ENCODE data around the gene AGFG1. TPM values are rescaled to one million over a fixed set of nuclear protein-coding genes. Genes with fewer than 3 reads are reported as not detected.
"Not testable (repeated sequence)": the region's sequence is repeated elsewhere in the genome, so short reads cannot be mapped to it uniquely, and the experiment has no call there.

AGFG1 gene
- total and polyA plus RNA-seq, 2 donors (not counting 1 experiment from before 2014, with no cell fraction given) = 28.7 to 83.3 TPM

DNA sequence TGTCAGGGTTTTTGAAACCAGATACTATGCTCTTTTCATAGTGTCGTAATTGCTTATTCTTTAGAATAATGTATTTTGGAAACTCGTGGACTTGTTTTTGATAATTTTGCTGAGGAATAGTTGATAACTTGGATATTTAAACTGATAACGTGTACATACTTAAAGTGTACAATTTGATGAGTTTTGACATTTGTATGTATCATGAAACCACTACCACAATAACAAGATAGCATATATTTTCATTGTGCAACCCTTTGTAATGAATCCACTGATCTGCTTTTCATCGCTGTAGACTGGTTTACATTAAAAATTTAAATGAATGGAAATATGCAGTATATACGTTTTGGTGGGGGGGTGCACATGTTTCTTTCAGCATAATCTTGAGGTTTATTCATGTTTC is 45.8 kb downstream of the AGFG1 start:
- Histone ChIP-seq H2AFZ (ENCODE audit: insufficient read depth, low read depth, low read length, poor library complexity, severe bottlenecking) (no peak overlapping the region), H4K20me1 (ENCODE audit: control insufficient read depth, insufficient read depth, low read length, poor library complexity, severe bottlenecking) (peaks cover 77% of the 10 kb centered on the region), H3K79me2 (ENCODE audit: control insufficient read depth, insufficient read depth, low read length) (peaks cover 84% of the 10 kb centered on the region), H3K36me3 (replicated peaks in 1 of 2; ENCODE audit: control extremely low read depth in 1 of 2, control insufficient read depth in 1 of 2, extremely low read depth in 1 of 2, insufficient read depth in 2 of 2, low read length in 1 of 2) (peaks cover 4 to 18% of the 10 kb centered on the region in 2 experiments), H3K27ac (ENCODE audit: low read length in 2 of 2) (no peak overlapping the region), H3K4me1 (ENCODE audit: control insufficient read depth in 2 of 2, insufficient read depth in 2 of 2, low read length in 2 of 2) (peaks cover 10 to 24% of the 10 kb centered on the region in 2 donors), H3K9ac (ENCODE audit: low read length) (no peak overlapping the region), H3K4me2 (replicated peaks; ENCODE audit: low read depth, low read length, poor library complexity, severe bottlenecking) (no peak overlapping the region), H3K4me3 (ENCODE audit: control extremely low read depth in 1 of 5, extremely low read depth in 1 of 5, insufficient read depth in 1 of 5, low read depth in 2 of 5, low read length in 4 of 5) (no peak overlapping the region), H3K27me3 (replicated peaks in 1 of 4; ENCODE audit: control extremely low read depth in 1 of 4, control insufficient read depth in 3 of 4, insufficient read depth in 4 of 4, low read length in 3 of 4) (no peaks in the 10 kb centered on the region), H3K9me3 (ENCODE audit: control extremely low read depth in 1 of 3, control insufficient read depth in 2 of 3, insufficient read depth in 1 of 3, low read length in 2 of 3) (peaks cover 0 to 6% (median 0%) of the 10 kb centered on the region in 3 donors)
- no peak for TF ChIP-seq EZH2 (IDR thresholded peaks at IDR 0.05; ENCODE audit: borderline replicate concordance, insufficient read depth, low read depth, low read length, poor library complexity, severe bottlenecking)
- TF ChIP-seq, protein P1, sequence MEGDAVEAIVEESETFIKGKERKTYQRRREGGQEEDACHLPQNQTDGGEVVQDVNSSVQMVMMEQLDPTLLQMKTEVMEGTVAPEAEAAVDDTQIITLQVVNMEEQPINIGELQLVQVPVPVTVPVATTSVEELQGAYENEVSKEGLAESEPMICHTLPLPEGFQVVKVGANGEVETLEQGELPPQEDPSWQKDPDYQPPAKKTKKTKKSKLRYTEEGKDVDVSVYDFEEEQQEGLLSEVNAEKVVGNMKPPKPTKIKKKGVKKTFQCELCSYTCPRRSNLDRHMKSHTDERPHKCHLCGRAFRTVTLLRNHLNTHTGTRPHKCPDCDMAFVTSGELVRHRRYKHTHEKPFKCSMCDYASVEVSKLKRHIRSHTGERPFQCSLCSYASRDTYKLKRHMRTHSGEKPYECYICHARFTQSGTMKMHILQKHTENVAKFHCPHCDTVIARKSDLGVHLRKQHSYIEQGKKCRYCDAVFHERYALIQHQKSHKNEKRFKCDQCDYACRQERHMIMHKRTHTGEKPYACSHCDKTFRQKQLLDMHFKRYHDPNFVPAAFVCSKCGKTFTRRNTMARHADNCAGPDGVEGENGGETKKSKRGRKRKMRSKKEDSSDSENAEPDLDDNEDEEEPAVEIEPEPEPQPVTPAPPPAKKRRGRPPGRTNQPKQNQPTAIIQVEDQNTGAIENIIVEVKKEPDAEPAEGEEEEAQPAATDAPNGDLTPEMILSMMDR (IDR thresholded peaks at IDR 0.05) = no peak
- Mint-ChIP-seq H3K4me3 (no peak overlapping the region), H3K27me3 (no peaks in the 10 kb centered on the region), H3K4me1 (peaks cover 66% of the 10 kb centered on the region), H3K9me3 (ENCODE audit: insufficient read depth) (no peaks in the 10 kb centered on the region), H3K27ac (no peak overlapping the region)
- intact Hi-C loops (cut with micrococcal nuclease) = loop anchor here (2.0 to 5.0 kb wide), 2 partner anchors 15 to 45 kb away; partner anchors contain the start of gene AGFG1
- ATAC-seq (ENCODE audit: low read depth) (no peak), DNase-seq (no peak)
- POLR2A ChIA-PET = no interaction called here
- no CpG with 5 or more reads among the region's 5 CpGs for WGBS (ENCODE audit: insufficient coverage)
- CTCF ChIA-PET = no interaction called here

DNA sequence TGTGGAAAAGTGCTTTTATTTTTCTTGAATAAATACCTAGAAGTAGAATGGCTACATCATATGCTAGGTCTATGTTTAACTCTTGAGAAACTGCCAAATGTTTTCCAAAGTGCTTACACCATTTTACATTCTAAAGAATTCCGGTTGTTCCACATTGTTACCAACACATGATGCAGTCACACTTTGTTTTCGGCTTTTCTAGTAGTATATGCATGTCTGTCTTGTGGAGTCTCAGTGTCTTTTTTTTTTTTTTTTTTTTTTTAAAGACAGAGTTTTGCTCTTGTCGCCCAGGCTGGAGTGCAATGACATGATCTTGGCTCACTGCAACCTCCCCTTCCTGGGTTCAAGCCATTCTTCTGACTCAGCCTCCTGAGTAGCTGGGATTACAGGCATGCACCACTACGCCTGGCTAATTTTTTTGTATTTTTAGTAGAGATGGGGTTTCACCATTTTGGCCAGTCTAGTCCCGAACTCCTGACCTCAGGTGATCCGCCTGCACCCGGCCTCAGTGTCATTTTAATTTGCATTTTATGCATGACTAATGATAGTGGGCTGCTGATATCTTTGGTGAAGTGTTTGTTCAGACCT is 46.4 kb downstream of the AGFG1 start:
- CTCF ChIA-PET; H3K4me2 ChIP-seq (replicated peaks; ENCODE audit: low read depth, low read length, poor library complexity, severe bottlenecking); H3K27ac Mint-ChIP-seq; H3K4me3 Mint-ChIP-seq; H3K9me3 Mint-ChIP-seq (ENCODE audit: insufficient read depth); H3K27me3 ChIP-seq (replicated peaks in 1 of 4; ENCODE audit: control extremely low read depth in 1 of 4, control insufficient read depth in 3 of 4, insufficient read depth in 4 of 4, low read length in 3 of 4); H3K4me3 ChIP-seq (ENCODE audit: control extremely low read depth in 1 of 5, extremely low read depth in 1 of 5, insufficient read depth in 1 of 5, low read depth in 2 of 5, low read length in 4 of 5); H3K9ac ChIP-seq (ENCODE audit: low read length); H2AFZ ChIP-seq (ENCODE audit: insufficient read depth, low read depth, low read length, poor library complexity, severe bottlenecking); ATAC-seq (ENCODE audit: low read depth); H3K9me3 ChIP-seq (ENCODE audit: control extremely low read depth in 1 of 3, control insufficient read depth in 2 of 3, insufficient read depth in 1 of 3, low read length in 2 of 3); DNase-seq; POLR2A ChIA-PET; H3K27me3 Mint-ChIP-seq; H3K27ac ChIP-seq (ENCODE audit: low read length in 2 of 2): not testable (repeated sequence)
- H3K4me1 ChIP-seq (ENCODE audit: control insufficient read depth in 2 of 2, insufficient read depth in 2 of 2, low read length in 2 of 2) = peaks cover 10 to 20% of the 10 kb centered on the region in 2 donors
- 15% methylated on average over 3 of the region's 7 CpGs for WGBS (ENCODE audit: insufficient coverage)
- peaks cover 78% of the 10 kb centered on the region for H3K79me2 ChIP-seq (ENCODE audit: control insufficient read depth, insufficient read depth, low read length)
- peaks cover 60% of the 10 kb centered on the region for H3K4me1 Mint-ChIP-seq
- peaks cover 73% of the 10 kb centered on the region for H4K20me1 ChIP-seq (ENCODE audit: control insufficient read depth, insufficient read depth, low read length, poor library complexity, severe bottlenecking)
- H3K36me3 ChIP-seq (replicated peaks in 1 of 2; ENCODE audit: control extremely low read depth in 1 of 2, control insufficient read depth in 1 of 2, extremely low read depth in 1 of 2, insufficient read depth in 2 of 2, low read length in 1 of 2) = peaks cover 6 to 18% of the 10 kb centered on the region in 2 experiments
- intact Hi-C loops (cut with micrococcal nuclease) = loop anchor here (5.0 kb wide), 1 partner anchor 46 kb away; the partner anchor contains the start of gene AGFG1

- DNase-seq; H3K27ac ChIP-seq (ENCODE audit: low read length in 2 of 2); H3K9ac ChIP-seq (ENCODE audit: low read length); POLR2A ChIA-PET; H3K4me3 ChIP-seq (ENCODE audit: control extremely low read depth in 1 of 5, extremely low read depth in 1 of 5, insufficient read depth in 1 of 5, low read depth in 2 of 5, low read length in 4 of 5); H3K4me2 ChIP-seq (replicated peaks; ENCODE audit: low read depth, low read length, poor library complexity, severe bottlenecking); H3K27me3 ChIP-seq (replicated peaks in 1 of 4; ENCODE audit: control extremely low read depth in 1 of 4, control insufficient read depth in 3 of 4, insufficient read depth in 4 of 4, low read length in 3 of 4); H3K9me3 Mint-ChIP-seq (ENCODE audit: insufficient read depth); ATAC-seq (ENCODE audit: low read depth); H2AFZ ChIP-seq (ENCODE audit: insufficient read depth, low read depth, low read length, poor library complexity, severe bottlenecking); H3K4me3 Mint-ChIP-seq; H3K27ac Mint-ChIP-seq; H3K27me3 Mint-ChIP-seq; H3K9me3 ChIP-seq (ENCODE audit: control extremely low read depth in 1 of 3, control insufficient read depth in 2 of 3, insufficient read depth in 1 of 3, low read length in 2 of 3): not testable (repeated sequence)
- H3K4me1 Mint-ChIP-seq = peaks cover 41% of the 10 kb centered on the region
- no CpG with 5 or more reads among the region's 3 CpGs for WGBS (ENCODE audit: insufficient coverage)
- peaks cover 7 to 19% of the 10 kb centered on the region in 2 donors for H3K4me1 ChIP-seq (ENCODE audit: control insufficient read depth in 2 of 2, insufficient read depth in 2 of 2, low read length in 2 of 2)
- peaks cover 51% of the 10 kb centered on the region for H3K79me2 ChIP-seq (ENCODE audit: control insufficient read depth, insufficient read depth, low read length)
- intact Hi-C loops (cut with micrococcal nuclease) = loop anchor here (5.0 kb wide), 1 partner anchor 39 kb away; no protein-coding TSS in a partner anchor
- CTCF ChIA-PET = interaction anchor here (1.5 to 1.7 kb wide), 2 partner anchors 50 to 245 kb away, joined by 5 read pairs; partner anchors contain the start of gene AGFG1
- H3K36me3 ChIP-seq (replicated peaks in 1 of 2; ENCODE audit: control extremely low read depth in 1 of 2, control insufficient read depth in 1 of 2, extremely low read depth in 1 of 2, insufficient read depth in 2 of 2, low read length in 1 of 2) = peaks cover 6 to 41% of the 10 kb centered on the region in 2 experiments
- H4K20me1 ChIP-seq (ENCODE audit: control insufficient read depth, insufficient read depth, low read length, poor library complexity, severe bottlenecking) = peaks cover 48% of the 10 kb centered on the region
Observed at GRCh38 chr2:227521178-227521577, 49.2 kb downstream of the AGFG1 start.

Measured in B cell (primary cell).